Astrocyte (in vitro differentiated cells and primary cell): Measurements from ENCODE around the gene N4BP2. TPM values are rescaled to one million over a fixed set of nuclear protein-coding genes. Genes with fewer than 3 reads are reported as not detected.

Experiments
- DNase-seq: peaks from one replicate; pipeline ENCODE4 v3.0.0-alpha.2; 2010; ENCODE audit warnings: low read depth
- FAIRE-seq: peaks from 2 replicates; lab custom pipeline; 2011; peaks lifted over from hg19 to GRCh38; lab: Jason Lieb, UNC
- H2AFZ ChIP-seq: 2 replicates; pipeline ENCODE4 v1.6.0; 2012; ENCODE audit warnings: low read depth, low read length, inconsistent platforms
- H3K27ac ChIP-seq: 2 replicates; pipeline ENCODE4 v1.5.1; 2011; ENCODE audit warnings: low read depth, low read length, inconsistent platforms
- H3K27me3 ChIP-seq: 2 replicates; pipeline ENCODE4 v1.6.0; 2011; ENCODE audit warnings: low read length, inconsistent platforms; ENCODE audit not compliant: insufficient read depth
- H3K36me3 ChIP-seq: 2 replicates; pipeline ENCODE4 v1.5.1; 2011; ENCODE audit warnings: low read length, inconsistent platforms; ENCODE audit not compliant: insufficient read depth
- H3K4me1 ChIP-seq: 2 replicates; pipeline ENCODE4 v1.5.1; 2011; ENCODE audit warnings: low read length, inconsistent platforms; ENCODE audit not compliant: insufficient read depth
- H3K4me2 ChIP-seq: 2 replicates; pipeline ENCODE4 v1.6.0; 2012; ENCODE audit warnings: low read length, inconsistent platforms
- H3K4me3 ChIP-seq: 2 replicates; pipeline ENCODE4 v1.5.1; 2011; ENCODE audit warnings: low read depth, mild to moderate bottlenecking, low read length, inconsistent platforms; ENCODE audit not compliant: insufficient read depth
- H3K79me2 ChIP-seq: 2 replicates; pipeline ENCODE4 v1.6.0; 2012; ENCODE audit warnings: mild to moderate bottlenecking, low read length, inconsistent platforms; ENCODE audit not compliant: insufficient read depth
- H3K9ac ChIP-seq: 2 replicates; pipeline ENCODE4 v1.6.0; 2012; ENCODE audit warnings: mild to moderate bottlenecking, low read length, inconsistent platforms
- H3K9me3 ChIP-seq: 2 replicates; pipeline ENCODE4 v1.5.1; 2012; ENCODE audit warnings: low read depth, mild to moderate bottlenecking, low read length, inconsistent platforms; ENCODE audit not compliant: insufficient read depth
- H4K20me1 ChIP-seq: 2 replicates; pipeline ENCODE4 v1.6.0; 2012; ENCODE audit warnings: low read length, inconsistent platforms; ENCODE audit not compliant: insufficient read depth
- H3K27ac Mint-ChIP-seq: one replicate; pipeline ENCODE4 v1.8.0; 2021; ENCODE audit warnings: mild to moderate bottlenecking, mixed read lengths; ENCODE audit not compliant: unreplicated experiment
- H3K27me3 Mint-ChIP-seq: one replicate; pipeline ENCODE4 v1.8.0; 2021; ENCODE audit warnings: low read depth, mixed read lengths; ENCODE audit not compliant: unreplicated experiment
- H3K36me3 Mint-ChIP-seq: one replicate; pipeline ENCODE4 v1.8.0; 2021; ENCODE audit warnings: low read depth, mixed read lengths; ENCODE audit not compliant: unreplicated experiment
- H3K4me1 Mint-ChIP-seq: one replicate; pipeline ENCODE4 v1.8.0; 2021; ENCODE audit warnings: low read depth, mixed read lengths; ENCODE audit not compliant: unreplicated experiment
- H3K4me3 Mint-ChIP-seq: one replicate; pipeline ENCODE4 v1.8.0; 2021; ENCODE audit warnings: mild to moderate bottlenecking, moderate library complexity, mixed read lengths; ENCODE audit not compliant: unreplicated experiment
- H3K9me3 Mint-ChIP-seq: one replicate; pipeline ENCODE4 v1.8.0; 2021; ENCODE audit warnings: mild to moderate bottlenecking, mixed read lengths; ENCODE audit not compliant: unreplicated experiment
- EZH2 ChIP-seq: IDR thresholded peaks from 2 replicates; pipeline ENCODE4 v1.6.1; 2012; ENCODE audit warnings: mild to moderate bottlenecking, low read length, inconsistent platforms; ENCODE audit not compliant: insufficient read depth
- total RNA-seq: library from RNA; stranded (reverse); gene quantifications from 2 replicates; pipeline ENCODE4 v1.2.1, GENCODE V29; 2021
- TF ChIP-seq, protein P1 (sequence below): IDR thresholded peaks from 2 replicates; pipeline ENCODE4 v1.5.1; 2011; ENCODE audit warnings: low read depth, mild to moderate bottlenecking, inconsistent platforms, low read length, moderate library complexity; ENCODE audit not compliant: insufficient read depth

Gene N4BP2
- total RNA-seq, 1 donor from 2014 or later = 14.5 TPM

DNA sequence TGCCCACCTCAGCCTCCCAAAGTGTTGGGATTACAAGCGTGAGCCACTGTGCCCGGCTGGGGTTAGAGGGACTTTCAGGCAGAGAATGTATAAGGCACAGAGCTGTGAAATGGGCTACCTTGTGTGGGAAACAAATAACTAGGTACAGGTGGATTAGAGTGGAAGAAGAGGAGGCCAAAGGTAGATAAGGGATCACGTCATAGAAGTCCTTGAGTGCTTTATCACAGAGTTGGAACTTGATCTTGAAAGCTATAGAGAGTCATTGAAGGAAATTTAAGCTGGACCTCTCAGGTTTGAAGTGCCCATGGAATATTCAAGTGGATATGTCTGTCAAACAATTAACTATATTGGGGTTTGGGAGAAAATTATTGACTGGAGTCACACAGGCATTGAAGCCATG lies 8.4 kb downstream of the N4BP2 start:
- no peak overlapping the region for H3K4me2 ChIP-seq
- no peak overlapping the region for H3K9ac ChIP-seq
- H3K9me3 ChIP-seq = no peaks in the 10 kb centered on the region
- no peaks in the 10 kb centered on the region for H3K27me3 ChIP-seq
- TF ChIP-seq, protein P1, sequence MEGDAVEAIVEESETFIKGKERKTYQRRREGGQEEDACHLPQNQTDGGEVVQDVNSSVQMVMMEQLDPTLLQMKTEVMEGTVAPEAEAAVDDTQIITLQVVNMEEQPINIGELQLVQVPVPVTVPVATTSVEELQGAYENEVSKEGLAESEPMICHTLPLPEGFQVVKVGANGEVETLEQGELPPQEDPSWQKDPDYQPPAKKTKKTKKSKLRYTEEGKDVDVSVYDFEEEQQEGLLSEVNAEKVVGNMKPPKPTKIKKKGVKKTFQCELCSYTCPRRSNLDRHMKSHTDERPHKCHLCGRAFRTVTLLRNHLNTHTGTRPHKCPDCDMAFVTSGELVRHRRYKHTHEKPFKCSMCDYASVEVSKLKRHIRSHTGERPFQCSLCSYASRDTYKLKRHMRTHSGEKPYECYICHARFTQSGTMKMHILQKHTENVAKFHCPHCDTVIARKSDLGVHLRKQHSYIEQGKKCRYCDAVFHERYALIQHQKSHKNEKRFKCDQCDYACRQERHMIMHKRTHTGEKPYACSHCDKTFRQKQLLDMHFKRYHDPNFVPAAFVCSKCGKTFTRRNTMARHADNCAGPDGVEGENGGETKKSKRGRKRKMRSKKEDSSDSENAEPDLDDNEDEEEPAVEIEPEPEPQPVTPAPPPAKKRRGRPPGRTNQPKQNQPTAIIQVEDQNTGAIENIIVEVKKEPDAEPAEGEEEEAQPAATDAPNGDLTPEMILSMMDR = no peak
- H3K36me3 ChIP-seq = no peaks in the 10 kb centered on the region
- no peak overlapping the region for H3K27ac ChIP-seq
- H3K4me3 ChIP-seq = no peak overlapping the region
- H3K36me3 Mint-ChIP-seq = peaks cover 1% of the 10 kb centered on the region
- no peak for FAIRE-seq
- H2AFZ ChIP-seq = no peak overlapping the region
- H3K27me3 Mint-ChIP-seq = no peaks in the 10 kb centered on the region
- H3K4me3 Mint-ChIP-seq = peak overlapping the region; percentile 14
- no peaks in the 10 kb centered on the region for H3K79me2 ChIP-seq
- H3K9me3 Mint-ChIP-seq = no peaks in the 10 kb centered on the region
- H3K27ac Mint-ChIP-seq = no peak overlapping the region
- no peak for DNase-seq
- H3K4me1 ChIP-seq = no peaks in the 10 kb centered on the region
- no peaks in the 10 kb centered on the region for H4K20me1 ChIP-seq
- H3K4me1 Mint-ChIP-seq = no peaks in the 10 kb centered on the region

DNA sequence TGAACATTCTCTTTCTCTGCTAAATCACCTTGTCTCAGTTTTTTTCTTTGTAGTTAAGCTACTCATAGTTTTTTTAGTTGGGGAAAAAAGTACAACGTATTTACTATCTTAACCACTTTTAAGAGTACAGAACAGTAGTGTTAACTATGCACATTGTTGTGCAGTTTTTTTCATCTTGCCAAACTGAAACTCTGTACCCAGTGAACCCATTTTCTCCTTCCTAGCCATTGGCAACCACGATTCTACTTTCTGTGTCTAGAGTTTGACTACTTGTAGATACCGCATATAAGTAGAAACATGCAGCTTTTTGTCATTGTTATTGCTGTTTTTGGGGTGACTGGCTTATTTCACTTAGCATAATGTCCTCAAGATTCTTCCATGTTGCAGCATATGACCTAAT lies 10.0 kb downstream of the N4BP2 start:
- Histone ChIP-seq H3K27me3 (no peaks in the 10 kb centered on the region), H4K20me1 (no peaks in the 10 kb centered on the region), H3K4me2 (no peak overlapping the region), H3K9ac (no peak overlapping the region), H3K4me3 (no peak overlapping the region), H3K27ac (no peak overlapping the region), H3K79me2 (no peaks in the 10 kb centered on the region), H3K36me3 (no peaks in the 10 kb centered on the region), H3K9me3 (no peaks in the 10 kb centered on the region), H3K4me1 (no peaks in the 10 kb centered on the region), H2AFZ (no peak overlapping the region)
- H3K27ac Mint-ChIP-seq = no peak overlapping the region
- no peak for DNase-seq
- no peak for FAIRE-seq
- H3K27me3 Mint-ChIP-seq = no peaks in the 10 kb centered on the region
- TF ChIP-seq EZH2 = no peak
- TF ChIP-seq, protein P1 = no peak
- H3K4me1 Mint-ChIP-seq = no peaks in the 10 kb centered on the region
- H3K9me3 Mint-ChIP-seq = no peaks in the 10 kb centered on the region
- H3K36me3 Mint-ChIP-seq = peaks cover 1% of the 10 kb centered on the region
- H3K4me3 Mint-ChIP-seq = no peak overlapping the region

DNA sequence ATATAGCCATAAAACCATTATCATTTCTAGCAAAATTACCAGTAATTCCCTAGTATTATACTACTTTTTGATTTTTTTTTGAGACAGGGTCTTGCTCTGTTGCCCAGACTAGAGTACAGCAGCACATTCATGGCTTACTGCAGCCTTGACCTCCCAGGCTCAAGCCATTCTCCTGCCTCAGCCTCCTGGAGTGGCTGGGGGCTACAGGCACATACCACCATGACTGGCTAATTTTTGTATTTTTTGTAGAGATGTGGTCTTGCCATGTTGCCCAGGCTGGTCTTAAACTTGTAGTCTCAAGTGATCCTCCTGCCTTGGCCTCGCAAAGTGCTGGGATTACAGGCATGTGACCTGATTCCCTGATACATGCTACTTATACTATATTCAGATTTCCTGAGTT lies 13.7 kb downstream of the N4BP2 start:
- TF ChIP-seq, protein P1 = no peak
- no peak for TF ChIP-seq EZH2
- no peaks in the 10 kb centered on the region for H3K9me3 ChIP-seq
- H3K36me3 Mint-ChIP-seq = no peaks in the 10 kb centered on the region
- no peak for DNase-seq
- H3K4me3 ChIP-seq = no peak overlapping the region
- H2AFZ ChIP-seq = no peak overlapping the region
- no peaks in the 10 kb centered on the region for H3K79me2 ChIP-seq
- FAIRE-seq = no peak
- H3K36me3 ChIP-seq = no peaks in the 10 kb centered on the region
- no peak overlapping the region for H3K27ac ChIP-seq
- no peak overlapping the region for H3K4me3 Mint-ChIP-seq
- no peaks in the 10 kb centered on the region for H3K4me1 Mint-ChIP-seq
- no peaks in the 10 kb centered on the region for H3K4me1 ChIP-seq
- H3K27me3 Mint-ChIP-seq = no peaks in the 10 kb centered on the region
- no peak overlapping the region for H3K9ac ChIP-seq
- no peaks in the 10 kb centered on the region for H3K9me3 Mint-ChIP-seq
- H4K20me1 ChIP-seq = no peaks in the 10 kb centered on the region
- no peaks in the 10 kb centered on the region for H3K27me3 ChIP-seq
- no peak overlapping the region for H3K27ac Mint-ChIP-seq
- H3K4me2 ChIP-seq = no peak overlapping the region
